Measurements from ENCODE around the gene PTPRN.
A peak's percentile ranks its signal among the peaks of the same experiment; 100 is the strongest.
"Not testable (repeated sequence)": the region's sequence is repeated elsewhere in the genome, so short reads cannot be mapped to it uniquely, and the experiment has no call there.

The PTPRN gene

DNA sequence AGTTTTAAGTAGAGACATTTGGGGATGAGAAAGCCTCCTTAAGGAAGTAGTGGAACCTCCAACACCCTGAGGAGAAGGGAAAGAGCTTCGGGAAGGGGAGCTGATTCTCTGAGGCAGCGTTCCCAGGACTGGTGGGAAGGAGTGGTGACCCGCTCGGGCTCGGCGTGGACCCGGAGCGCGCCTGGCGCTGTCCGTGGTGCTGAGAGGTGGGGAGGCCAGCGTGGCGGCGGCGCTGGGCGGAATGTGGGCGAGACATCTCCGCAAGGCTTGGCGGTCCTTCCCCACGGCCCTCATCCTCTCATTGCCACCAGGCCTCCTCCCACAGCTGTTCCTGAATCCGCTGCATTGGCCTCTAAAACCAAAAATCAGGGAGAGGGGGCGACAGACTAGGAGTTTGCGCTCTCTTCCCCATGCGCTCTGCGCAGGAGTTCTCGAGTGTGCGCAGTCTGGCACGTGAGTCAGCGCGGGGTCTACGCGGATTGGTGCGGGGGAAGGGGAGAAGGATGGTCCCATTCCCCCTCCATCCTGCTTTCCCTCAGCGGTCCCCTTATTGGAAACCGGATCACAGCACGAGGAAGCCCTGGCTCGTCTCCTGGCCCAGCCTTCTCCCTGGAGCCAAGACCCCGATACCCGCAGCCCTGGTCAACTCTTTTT is 22.5 kb upstream of the PTPRN start:
- TF ChIP-seq, protein P1, sequence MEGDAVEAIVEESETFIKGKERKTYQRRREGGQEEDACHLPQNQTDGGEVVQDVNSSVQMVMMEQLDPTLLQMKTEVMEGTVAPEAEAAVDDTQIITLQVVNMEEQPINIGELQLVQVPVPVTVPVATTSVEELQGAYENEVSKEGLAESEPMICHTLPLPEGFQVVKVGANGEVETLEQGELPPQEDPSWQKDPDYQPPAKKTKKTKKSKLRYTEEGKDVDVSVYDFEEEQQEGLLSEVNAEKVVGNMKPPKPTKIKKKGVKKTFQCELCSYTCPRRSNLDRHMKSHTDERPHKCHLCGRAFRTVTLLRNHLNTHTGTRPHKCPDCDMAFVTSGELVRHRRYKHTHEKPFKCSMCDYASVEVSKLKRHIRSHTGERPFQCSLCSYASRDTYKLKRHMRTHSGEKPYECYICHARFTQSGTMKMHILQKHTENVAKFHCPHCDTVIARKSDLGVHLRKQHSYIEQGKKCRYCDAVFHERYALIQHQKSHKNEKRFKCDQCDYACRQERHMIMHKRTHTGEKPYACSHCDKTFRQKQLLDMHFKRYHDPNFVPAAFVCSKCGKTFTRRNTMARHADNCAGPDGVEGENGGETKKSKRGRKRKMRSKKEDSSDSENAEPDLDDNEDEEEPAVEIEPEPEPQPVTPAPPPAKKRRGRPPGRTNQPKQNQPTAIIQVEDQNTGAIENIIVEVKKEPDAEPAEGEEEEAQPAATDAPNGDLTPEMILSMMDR (conservative IDR thresholded peaks at IDR 0.05; ENCODE audit: low read length), result no peak
- peak; percentile 10 for DNase-seq (ENCODE audit: low read depth)
- no peak overlapping the region for H3K4me3 ChIP-seq (ENCODE audit: low read length)

DNA sequence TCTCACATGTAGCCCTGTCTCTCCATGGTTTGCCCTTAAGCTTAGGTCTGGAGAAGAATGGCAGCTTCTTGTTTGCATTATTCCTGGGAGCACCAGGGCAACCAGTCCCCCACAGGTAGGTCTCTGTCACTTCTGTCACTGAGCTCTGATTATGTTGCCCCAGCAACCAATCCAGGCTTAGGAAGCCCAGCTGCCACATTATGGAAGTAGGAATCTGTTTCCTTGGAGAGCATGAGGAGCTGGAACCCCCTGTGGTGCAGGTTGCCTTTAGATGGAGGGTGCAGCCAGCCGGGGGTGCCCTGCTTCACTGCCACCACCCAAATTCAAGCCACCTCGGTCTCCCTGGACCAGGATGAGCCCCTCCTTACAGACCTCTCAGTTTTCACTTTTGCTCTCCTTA is 18.5 kb upstream of the PTPRN start:
- TF ChIP-seq, protein P1 (conservative IDR thresholded peaks at IDR 0.05; ENCODE audit: low read length), result no peak
- no peak for DNase-seq (ENCODE audit: low read depth)
- H3K4me3 ChIP-seq (ENCODE audit: low read length), result no peak overlapping the region

DNA sequence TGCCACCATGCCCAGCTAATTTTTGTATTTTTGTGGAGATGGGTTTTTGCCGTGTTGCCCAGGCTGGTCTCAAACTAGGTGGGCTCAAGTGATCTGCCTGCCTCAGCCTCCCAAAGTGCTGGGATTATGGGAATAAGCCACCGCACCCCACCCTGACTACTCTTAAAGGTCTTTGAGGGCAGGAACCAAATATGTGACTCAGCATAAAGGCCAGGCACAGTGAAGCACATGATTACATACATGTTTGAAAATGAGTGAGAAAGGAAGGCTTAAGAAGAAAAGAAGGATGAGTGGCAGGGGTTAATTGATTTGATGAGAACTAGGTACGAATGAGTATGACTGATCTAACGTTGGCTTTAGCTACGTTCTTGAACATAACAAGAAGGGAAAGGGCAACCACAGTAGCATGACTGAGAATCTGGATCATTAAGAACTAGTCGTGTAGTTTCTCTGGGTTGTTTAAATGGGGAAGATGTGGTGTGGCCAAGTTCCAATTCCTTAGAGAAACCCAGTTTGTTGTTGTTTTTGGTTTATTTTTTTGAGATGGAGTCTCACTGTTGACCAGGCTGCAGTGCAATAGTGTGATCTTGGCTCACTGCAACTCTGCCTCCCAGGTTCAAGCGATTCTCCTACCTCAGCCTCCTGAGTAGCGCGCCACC is 16.6 kb upstream of the PTPRN start:
- TF ChIP-seq, protein P1 (conservative IDR thresholded peaks at IDR 0.05; ENCODE audit: low read length), result no peak
- DNase-seq (ENCODE audit: low read depth), result no peak
- no peak overlapping the region for H3K4me3 ChIP-seq (ENCODE audit: low read length)

DNA sequence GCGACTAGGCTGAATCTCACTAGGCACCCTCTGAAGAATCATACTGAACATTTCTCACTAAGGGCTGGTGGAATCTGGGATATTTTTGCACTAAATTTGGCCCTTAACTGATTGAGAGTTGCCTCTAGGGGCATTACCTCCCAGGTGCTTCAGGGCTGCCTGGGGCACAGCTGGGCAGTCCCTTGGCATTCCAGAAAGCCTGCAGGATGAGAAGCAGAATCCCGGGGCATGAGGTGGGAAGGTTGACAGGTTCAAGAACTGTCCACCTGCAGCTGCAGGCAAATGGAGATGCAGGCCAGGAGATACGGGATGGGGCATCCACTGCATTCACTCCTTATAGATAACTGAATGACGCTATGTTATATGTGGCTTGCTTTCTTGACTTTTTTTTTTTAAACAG is 15.9 kb upstream of the PTPRN start:
- TF ChIP-seq, protein P1 (conservative IDR thresholded peaks at IDR 0.05; ENCODE audit: low read length), result no peak
- no peak overlapping the region for H3K4me3 ChIP-seq (ENCODE audit: low read length)
- no peak for DNase-seq (ENCODE audit: low read depth)

DNA sequence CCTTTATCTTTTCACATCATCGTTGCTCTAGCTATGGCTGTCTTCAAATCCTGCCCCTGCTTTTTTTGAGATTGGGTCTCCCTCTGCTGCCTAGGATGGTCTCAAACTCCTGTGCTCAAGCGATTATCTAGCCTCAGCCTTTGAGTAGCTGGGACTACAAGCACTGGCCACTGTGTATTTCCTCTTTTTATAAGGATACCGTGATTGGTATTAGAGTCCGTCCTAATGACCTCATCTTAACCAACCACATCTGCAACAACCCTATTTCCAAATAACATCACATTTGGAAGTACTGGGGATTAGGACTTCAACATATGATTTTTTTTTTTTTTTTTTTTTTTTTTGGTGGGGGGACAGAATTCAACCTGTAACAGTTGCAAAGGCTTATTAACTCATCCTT is 14.2 kb upstream of the PTPRN start:
- no peak for DNase-seq (ENCODE audit: low read depth)
- TF ChIP-seq, protein P1 (conservative IDR thresholded peaks at IDR 0.05; ENCODE audit: low read length), result no peak
- no peak overlapping the region for H3K4me3 ChIP-seq (ENCODE audit: low read length)

DNA sequence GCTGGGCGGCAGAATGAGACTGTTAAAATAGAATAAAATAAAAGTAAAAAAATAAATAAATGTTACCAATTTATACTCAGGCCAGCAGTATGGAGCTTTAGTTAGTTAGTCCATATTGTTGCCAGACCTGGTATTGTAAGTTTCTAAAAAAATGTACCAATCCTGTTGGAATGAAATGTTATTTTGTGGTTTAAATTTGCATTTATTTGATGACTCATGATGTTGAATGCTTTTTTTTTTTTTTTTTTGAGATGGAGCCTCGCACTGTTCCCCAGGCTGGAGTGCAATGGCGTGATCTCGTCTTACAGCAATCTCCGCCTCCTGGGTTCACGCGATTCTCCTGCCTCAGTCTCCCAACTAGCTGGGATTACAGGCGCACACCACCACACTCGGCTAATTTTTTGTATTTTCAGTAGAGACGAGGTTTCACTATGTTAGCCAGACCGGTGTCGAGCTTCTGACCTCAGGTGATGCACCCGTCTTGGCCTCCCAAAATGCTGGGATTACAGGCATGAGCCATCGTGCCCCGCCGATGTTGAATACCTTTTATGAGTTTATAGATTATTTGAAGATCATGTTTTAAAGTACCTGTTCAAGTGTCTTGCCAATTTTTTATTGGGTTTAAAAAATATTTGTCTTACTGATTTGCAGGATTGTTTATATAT is 5.7 kb upstream of the PTPRN start:
- TF ChIP-seq, protein P1 (conservative IDR thresholded peaks at IDR 0.05; ENCODE audit: low read length), result no peak
- H3K4me3 ChIP-seq (ENCODE audit: low read length), result no peak overlapping the region
- peak; percentile 37 for DNase-seq (ENCODE audit: low read depth)

DNA sequence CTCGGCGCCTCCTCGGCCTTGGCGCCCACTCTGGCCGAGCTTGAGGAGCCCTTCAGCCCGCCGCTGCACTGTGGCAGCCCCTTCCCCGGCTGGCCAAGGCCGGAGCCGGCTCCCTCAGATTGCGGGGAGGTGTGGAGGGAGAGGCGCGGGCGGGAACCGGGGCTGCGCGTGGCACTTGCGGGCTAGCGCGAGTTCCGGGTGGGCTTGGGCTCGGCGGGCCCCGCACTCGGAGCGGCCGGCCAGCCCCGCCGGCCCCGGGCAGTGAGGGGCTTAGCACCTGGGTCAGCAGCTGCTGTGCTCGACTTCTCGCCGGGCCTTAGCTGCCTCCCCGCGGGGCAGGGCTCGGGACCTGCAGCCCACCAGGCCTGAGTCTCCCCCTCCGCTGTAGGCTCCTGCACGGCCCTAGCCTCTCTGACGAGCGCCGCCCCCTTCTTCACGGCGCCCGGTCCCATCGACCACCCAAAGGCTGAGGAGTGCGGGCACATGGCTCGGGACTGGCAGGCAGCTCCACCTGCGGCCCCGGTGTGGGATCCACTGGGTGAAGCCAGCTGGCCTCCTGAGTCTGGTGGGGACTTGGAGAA is 3.6 kb upstream of the PTPRN start:
- not testable (repeated sequence) for DNase-seq (ENCODE audit: low read depth); H3K4me3 ChIP-seq (ENCODE audit: low read length)

Measured in AG10803 (cell line).